Suprapubic skin (tissue), 4 donors: ENCODE data around the gene IQCM.

Experiments
- CTCF ChIP-seq, 2 donors: fragments of 200-600 bp in 1 of 2; fragments of 450-650 bp in 1 of 2; sonication (generic) in 1 of 2; IDR thresholded peaks; one replicate each; pipeline ENCODE4 v1.5.1; 2016 to 2019; ENCODE audit warnings: antibody characterized with exemption in 2 of 2, mild to moderate bottlenecking in 1 of 2, moderate library complexity in 1 of 2
- POLR2A ChIP-seq, 2 donors: fragments of 450-650 bp; IDR thresholded peaks; one replicate each; pipeline ENCODE4 v1.6.1; 2017; ENCODE audit warnings: antibody characterized with exemption in 2 of 2, mild to moderate bottlenecking in 2 of 2, moderate library complexity in 2 of 2
- POLR2AphosphoS5 ChIP-seq, 3 donors: sonication (generic); formaldehyde crosslinking; IDR thresholded peaks; one replicate each; pipeline ENCODE4 v1.6.1; 2017; ENCODE audit warnings: antibody characterized with exemption in 3 of 3

- TF ChIP-seq CTCF (IDR thresholded peaks at IDR 0.05) (no peak), POLR2A (IDR thresholded peaks at IDR 0.05) (no peak), POLR2AphosphoS5 (IDR thresholded peaks at IDR 0.05) (no peak)
Measured at GRCh38 chr4:149403081-149403480, 412.6 kb downstream of the IQCM start.
